ENCODE results near the gene GPHB5.

DNA sequence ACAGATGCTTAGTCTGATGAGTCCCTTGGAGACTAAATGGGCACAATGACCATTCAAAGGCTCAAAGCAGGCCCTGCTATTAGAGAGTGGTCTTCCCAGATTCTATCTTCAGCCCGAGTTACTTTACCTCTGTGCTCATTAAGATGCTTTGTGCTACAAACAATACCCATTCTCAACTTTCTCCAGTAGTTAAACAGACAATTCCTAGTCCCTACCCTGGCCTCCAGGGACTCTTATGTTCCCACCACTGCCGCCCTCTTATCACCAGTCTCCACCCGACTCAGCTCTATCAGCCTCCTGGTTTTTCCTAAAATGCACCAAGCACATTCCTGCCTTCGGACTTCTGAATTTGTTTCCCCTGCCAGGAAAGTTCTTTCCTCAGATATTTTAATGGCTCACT lies 25.6 kb upstream of the GPHB5 start:
- TF ChIP-seq EZH2 (IDR thresholded peaks at IDR 0.05; ENCODE audit: insufficient read depth, poor library complexity, severe bottlenecking) = no peak
- TF ChIP-seq EZH2phosphoT487 (IDR thresholded peaks at IDR 0.05; ENCODE audit: insufficient read depth, low read depth) = no peak

Data from GM23248 (cell line).